ENCODE results near the gene LRRK2.
"Not testable (repeated sequence)": the region's sequence is repeated elsewhere in the genome, so short reads cannot be mapped to it uniquely, and the experiment has no call there.

LRRK2 gene

DNA sequence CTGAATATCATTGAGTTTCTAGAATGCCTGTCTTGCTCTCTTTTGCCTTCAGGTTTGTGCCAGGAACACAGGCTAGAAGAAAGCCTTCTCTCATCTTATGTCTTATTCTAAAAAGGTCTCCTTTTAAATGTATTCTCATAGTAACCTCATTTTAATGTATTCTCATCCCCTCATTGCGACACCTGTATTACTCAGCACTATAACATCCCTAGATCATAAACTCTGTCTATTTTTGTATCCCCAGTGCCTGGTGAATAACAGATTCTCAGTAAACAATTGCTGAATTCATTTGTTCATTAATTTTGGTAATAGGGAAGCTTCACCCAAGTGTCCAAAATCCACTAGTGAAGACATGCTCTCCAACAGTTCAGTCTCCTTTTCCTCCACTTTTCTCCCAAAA, 8.8 kb upstream of the LRRK2 start:
- DNase-seq, result no peak

- no peak for DNase-seq
Observed at GRCh38 chr12:40216516-40217288, 8.1 kb upstream of the LRRK2 start.

- no peak for DNase-seq
Observed at GRCh38 chr12:40219760-40220159, 5.0 kb upstream of the LRRK2 start.

DNA sequence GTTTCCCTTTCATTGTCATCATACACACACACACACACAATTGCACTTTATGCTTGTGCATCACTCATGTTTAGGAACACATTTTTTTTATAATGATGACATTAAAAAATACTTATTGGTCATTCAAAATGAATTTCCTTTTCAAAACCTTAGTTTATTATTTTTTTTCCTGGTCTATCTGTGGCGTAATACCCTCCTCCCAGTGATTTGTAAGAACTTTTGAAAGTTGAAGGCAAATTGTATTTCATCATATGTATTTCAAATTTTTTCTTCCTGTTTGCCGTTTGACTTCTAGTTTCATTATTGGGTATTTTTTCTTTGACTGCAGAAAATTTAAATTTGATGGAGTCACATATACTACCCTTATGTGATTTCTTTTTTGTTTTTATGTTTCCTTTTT, 2.5 kb upstream of the LRRK2 start:
- no peak for DNase-seq

- DNase-seq, result no peak
Observed at GRCh38 chr12:40223646-40224045, 1.2 kb upstream of the LRRK2 start.

GRCh38 chr12:40225337-40225983, 663 bp downstream of the LRRK2 start:
- DNase-seq, result no peak

- no peak for DNase-seq
Observed at GRCh38 chr12:40225984-40226602, 1.3 kb downstream of the LRRK2 start.

- DNase-seq, result no peak
Observed at GRCh38 chr12:40226705-40227104, 1.9 kb downstream of the LRRK2 start.

DNA sequence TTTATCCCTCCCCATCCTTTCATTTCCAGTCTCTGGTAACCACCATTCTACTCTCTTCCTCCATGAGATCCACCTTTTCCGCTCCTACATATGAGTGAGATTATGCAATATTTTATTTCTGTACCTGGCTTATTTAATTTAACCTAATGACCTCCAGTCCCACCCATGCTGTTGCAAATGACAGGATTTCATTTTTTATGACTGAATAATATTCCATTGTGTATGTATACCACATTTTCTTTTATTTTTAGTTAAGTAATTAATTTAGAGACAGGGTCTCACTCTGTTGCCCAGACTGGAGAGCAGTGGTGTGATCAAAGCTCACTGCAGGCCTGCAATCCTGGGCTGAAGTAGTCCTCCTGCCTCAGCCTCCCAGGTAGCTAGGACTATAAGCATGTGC, 2.6 kb downstream of the LRRK2 start:
- no peak for DNase-seq

DNA sequence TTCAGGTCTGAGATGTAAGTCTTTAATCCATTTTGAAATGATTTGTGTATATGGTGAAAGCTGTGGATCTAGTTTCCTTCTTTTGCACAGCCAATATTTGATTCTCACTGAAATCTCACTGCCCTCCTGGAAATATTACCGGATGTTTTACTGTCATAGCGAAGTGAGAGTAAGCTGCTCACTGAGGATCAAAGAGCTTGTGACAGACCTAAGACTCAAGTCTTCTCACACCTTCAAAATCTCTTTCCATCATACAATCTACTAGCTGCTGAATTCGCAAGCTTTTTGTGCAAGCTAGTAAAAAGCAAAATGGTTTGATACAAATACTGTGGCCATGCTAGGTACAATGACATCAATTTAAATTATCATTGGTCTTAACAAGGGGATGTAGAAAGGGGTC, 3.9 kb downstream of the LRRK2 start:
- no peak for DNase-seq

DNA sequence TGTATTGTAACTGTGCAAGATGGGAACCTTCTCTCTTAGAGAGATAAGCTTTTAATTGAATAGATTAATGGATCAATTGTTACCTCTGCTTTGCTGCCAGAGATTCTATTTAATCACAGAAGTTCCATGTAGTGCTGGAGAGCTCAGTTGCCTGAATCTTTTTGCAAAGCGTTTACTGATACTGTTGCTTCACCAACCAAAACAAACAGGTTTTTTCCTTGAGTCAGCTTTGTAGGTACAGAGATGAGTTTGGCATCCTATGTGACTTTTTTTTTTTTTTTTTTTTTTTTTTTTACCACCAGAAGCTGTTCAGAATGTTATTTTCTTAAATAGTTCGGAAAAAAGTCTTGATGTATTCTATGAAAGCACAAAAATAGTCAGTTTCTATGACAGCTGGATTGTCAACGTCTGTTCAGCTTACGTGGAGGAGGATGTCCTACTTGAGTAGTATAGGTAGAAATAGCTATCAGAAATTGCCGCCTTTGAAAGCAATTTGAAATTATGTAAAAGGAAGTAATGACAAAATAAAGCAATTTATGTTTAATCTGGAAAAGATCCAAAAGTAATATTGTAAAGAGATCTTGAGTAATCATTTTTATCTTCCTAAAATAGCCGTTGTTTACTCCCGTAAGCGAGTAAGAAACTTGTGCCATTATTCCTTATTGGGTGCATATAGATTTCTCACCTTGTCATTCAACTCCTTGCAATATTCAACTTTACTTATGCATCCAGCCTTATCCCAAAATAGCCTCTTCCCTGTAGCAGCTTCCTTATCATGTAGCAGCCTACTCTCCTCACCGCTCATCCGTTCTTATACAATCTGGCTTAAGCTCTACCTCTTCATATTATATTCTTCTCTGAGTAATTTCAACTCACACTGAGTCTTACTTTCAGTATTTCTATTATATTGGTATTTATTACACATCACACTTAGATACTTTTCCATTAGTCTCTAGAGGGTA, 5.2 kb downstream of the LRRK2 start:
- no peak for DNase-seq

GRCh38 chr12:40232602-40233001, 7.8 kb downstream of the LRRK2 start:
- DNase-seq, result no peak

DNA sequence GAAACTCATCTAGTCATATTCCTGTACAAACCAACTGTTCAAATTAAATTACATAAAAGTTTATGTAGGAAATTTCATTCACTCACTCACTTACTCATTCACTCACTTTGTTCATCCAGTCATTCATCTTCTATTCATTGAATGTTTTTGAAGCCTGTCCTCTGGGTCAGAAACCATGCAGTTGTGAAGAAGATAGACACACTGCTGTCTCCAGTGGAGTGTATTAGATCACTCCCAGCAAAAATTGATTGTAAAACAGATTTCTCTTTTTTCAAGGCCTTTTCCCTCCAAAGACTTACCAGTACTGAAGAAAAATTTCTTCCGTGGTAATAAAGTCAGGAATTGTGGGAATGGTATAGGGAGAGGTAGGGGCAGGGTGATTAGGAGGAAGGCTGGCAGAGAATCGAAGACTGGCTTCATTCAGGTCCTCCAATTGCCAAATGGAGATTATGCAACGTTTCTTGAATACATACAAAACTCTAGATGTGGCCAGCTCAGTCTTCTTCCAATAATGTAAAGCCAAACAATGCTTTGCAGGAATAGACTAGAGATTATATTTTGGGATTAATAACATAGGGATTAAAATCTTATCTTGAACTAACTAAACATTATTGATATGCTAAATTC, 9.1 kb downstream of the LRRK2 start:
- no peak for DNase-seq

DNA sequence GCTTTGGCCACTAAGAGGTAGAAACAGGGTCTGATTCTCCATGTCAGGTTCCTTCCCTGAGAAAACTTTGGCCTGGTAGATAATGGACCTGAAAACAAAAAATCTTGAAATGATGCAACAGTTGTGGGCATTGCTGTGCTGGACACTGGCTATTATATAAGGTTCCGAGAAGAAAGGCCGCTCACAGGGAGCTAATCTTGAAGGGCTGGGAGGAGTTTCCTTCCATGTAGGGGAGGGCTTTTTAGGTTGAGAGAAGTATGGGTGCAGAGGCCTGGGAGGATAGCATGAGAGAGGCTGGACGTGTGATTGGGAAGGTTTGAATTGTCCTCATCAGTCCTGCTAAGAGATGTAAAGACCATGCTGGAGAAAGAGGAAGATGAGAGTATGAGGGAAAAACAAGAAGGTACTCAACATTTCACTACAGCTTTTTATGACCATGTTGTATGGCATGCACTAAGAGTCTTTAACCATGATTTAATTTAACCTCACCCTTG, 11.6 kb downstream of the LRRK2 start:
- no peak for DNase-seq

DNA sequence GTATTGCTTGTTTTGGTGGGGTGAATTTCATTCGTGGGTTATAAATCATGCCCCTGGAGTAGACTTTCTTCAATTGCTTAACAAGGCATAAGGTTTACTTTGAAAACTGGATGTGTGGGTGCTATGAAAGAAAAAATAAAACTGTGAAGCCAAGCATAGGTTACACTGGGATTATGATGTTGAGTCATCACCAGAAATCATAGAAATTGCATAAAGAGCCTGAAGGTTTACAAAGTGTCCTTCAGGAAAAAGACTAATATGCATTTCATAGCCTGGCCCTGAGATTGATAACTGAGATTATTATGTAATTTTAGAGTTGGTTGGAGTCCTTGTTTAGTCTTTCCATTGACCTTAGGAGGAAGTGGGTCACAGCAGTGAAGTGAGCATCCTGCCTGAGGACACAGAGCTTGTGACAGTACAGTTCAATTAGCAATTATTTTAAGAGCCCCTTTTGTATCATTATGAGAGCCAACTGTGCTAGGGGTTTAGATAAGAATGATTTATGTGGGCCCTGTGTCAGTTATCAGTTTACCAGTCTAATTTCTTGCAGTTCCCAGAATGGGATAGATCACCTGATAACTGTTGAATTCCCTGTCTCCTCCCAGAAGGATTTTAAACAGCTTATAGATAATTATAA, 13.6 kb downstream of the LRRK2 start:
- DNase-seq, result no peak

- no peak for DNase-seq
Observed at GRCh38 chr12:40238979-40239378, 14.2 kb downstream of the LRRK2 start.

DNA sequence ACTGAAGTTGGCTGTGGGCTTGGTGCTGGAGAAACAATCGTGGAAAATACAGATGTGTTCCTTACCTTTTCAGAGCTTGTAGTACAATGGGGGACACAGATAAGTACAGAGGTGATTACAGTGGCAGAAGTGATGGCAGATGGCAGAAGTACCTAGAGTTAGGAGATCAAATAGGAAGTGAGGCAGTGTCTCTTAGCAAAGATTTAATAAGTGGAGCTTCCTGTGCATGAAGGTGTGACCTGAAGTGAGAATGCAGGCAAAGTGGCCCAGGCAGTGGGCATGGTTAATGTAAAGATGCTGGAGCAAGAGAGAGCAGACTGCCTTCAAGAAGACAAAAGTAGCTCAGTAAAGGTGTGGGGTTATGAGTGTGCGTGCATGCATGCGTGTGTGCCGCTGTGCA, 16.0 kb downstream of the LRRK2 start:
- no peak for DNase-seq

DNA sequence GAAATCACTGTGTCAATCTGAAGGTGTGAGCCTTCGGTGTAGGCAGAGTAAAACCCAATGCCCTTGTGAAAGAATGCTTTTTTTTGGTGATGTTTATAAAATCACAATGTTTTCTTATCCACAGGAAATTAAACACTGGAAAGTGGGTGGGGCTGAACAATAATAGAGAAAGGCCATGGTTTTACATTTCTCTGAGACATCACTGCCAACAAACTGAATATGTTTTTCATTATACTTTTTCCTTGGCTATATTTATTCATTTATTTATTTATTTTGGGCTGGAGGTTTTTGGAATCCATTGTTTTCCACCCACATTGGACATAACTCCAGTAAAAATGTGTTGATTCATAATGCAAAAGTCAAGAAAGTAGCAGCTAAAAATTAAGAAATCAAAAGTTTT, 16.9 kb downstream of the LRRK2 start:
- no peak for DNase-seq

DNA sequence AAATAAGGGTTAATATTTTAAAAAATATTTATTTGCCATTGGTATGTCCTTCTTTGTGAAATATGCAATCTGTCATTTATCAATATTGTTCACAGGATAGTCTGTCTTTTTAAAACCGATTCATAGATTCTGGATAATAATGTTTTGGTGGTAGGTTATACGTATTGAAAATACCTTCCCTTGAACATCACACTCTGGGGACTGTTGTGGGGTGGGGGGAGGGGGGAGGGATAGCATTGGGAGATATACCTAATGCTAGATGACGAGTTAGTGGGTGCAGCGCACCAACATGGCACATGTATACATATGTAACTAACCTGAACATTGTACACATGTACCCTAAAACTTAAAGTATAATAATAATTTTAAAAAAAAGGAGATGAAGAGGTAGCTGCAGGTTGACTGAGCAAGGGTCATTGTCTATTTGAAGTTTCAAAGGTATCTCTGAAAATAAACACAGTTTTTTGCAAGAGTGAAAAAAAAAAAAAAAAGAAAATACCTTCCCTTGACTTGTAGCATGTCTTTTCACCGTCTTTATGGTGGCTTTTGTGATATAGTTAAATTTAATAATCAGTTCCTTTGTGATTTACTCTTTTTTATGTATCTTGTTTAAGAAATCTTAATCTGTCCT, 19.8 kb downstream of the LRRK2 start:
- DNase-seq, result not testable (repeated sequence)

GRCh38 chr12:40248034-40248433, 23.2 kb downstream of the LRRK2 start:
- DNase-seq, result no peak

DNA sequence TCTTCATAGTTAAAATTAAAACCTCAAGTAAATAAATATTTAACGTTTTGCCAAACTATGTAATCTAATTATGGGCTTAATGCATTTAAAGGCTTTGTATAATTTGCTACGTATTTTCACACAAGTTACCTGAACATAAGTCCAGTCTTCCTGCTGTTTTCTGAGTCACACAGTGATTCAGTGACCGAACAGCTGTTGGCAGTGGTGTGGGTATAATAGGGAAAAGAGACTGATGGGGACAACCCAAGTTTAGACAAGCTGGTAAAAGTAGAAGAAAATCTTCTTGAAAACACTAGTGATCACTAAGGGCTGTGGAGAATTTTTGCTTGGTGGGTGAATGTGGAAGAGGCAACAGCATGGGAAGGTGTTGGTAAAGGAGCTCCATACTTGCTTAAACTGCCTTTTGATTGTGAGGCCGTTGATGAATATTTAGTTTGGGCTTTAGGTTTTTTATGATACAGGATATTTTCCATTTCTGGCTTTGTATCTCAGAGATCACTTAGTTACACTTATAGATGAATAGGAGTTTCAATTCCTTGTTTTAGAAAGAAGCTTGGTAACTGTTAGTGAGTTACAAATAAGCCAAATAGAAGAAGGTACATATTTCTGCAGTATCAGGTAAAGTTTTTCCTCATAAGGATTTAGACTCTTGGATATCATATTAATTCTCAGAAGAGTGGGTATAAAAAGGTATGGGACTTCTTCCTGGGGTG, 23.9 kb downstream of the LRRK2 start:
- no peak for DNase-seq

All from stimulated activated naive CD4-positive, alpha-beta T cell treated with Interleukin-2 at 50 U/mL for 16 hours (primary cell).